H9 (cell line): Measurements from ENCODE around the gene RALGPS2. TPM values are rescaled to one million over a fixed set of nuclear protein-coding genes. Genes with fewer than 3 reads are reported as not detected.
A peak's percentile ranks its signal among the peaks of the same experiment; 100 is the strongest.

ENCODE experiments used
- DNase-seq: peaks from one replicate; pipeline ENCODE4 v3.0.0-alpha.2; 2017
- H2AFZ ChIP-seq: one replicate; pipeline ENCODE4 v1.6.1; 2013; ENCODE audit warnings: mild to moderate bottlenecking, low read length, control low read depth, moderate library complexity
- H2AK5ac ChIP-seq: 2 replicates; pipeline ENCODE4 v1.6.1; 2013; ENCODE audit warnings: low read length, control low read depth, mixed read lengths; ENCODE audit not compliant: insufficient read length
- H2BK120ac ChIP-seq: one replicate; pipeline ENCODE4 v1.6.1; 2013; ENCODE audit warnings: low read depth, mild to moderate bottlenecking, low read length, control low read depth, inconsistent platforms; ENCODE audit not compliant: poor library complexity, severe bottlenecking
- H2BK12ac ChIP-seq: 2 replicates; pipeline ENCODE4 v1.6.1; 2013; ENCODE audit warnings: low read length, control low read depth, mixed read lengths, low read depth; ENCODE audit not compliant: insufficient read length
- H2BK15ac ChIP-seq: 2 replicates; pipeline ENCODE4 v1.6.1; 2013; ENCODE audit warnings: low read depth, low read length, control low read depth
- H2BK20ac ChIP-seq: one replicate; pipeline ENCODE4 v1.6.1; 2013; ENCODE audit warnings: low read depth, mild to moderate bottlenecking, low read length, control low read depth, inconsistent platforms; ENCODE audit not compliant: poor library complexity, severe bottlenecking
- H2BK5ac ChIP-seq: 2 replicates; pipeline ENCODE4 v1.6.1; 2013; ENCODE audit warnings: low read length, control low read depth, mixed read lengths; ENCODE audit not compliant: insufficient read length
- H3K14ac ChIP-seq: 2 replicates; pipeline ENCODE4 v1.6.1; 2013; ENCODE audit warnings: low read length, control low read depth; ENCODE audit not compliant: insufficient read depth
- H3K18ac ChIP-seq: 2 replicates; pipeline ENCODE4 v1.6.1; 2013; ENCODE audit warnings: low read depth, mild to moderate bottlenecking, mixed read lengths, low read length, control low read depth; ENCODE audit not compliant: insufficient read length
- H3K23ac ChIP-seq: 2 replicates; pipeline ENCODE4 v1.6.1; 2013; ENCODE audit warnings: low read length, control low read depth, mixed read lengths, low read depth; ENCODE audit not compliant: insufficient read length
- H3K23me2 ChIP-seq: 2 replicates; pipeline ENCODE4 v1.6.1; 2013; ENCODE audit warnings: low read depth, mild to moderate bottlenecking, mixed read lengths, low read length, control low read depth; ENCODE audit not compliant: insufficient read length, poor library complexity, severe bottlenecking
- H3K27ac ChIP-seq: 2 replicates; pipeline ENCODE4 v1.5.1; 2013; ENCODE audit warnings: low read length, control low read depth, mixed read lengths, low read depth; ENCODE audit not compliant: insufficient read length
- H3K27me3 ChIP-seq: 2 replicates; pipeline ENCODE4 v1.6.1; 2013; ENCODE audit warnings: low read length, control low read depth, inconsistent platforms; ENCODE audit not compliant: insufficient read depth
- H3K4ac ChIP-seq: 2 replicates; pipeline ENCODE4 v1.6.1; 2013; ENCODE audit warnings: low read depth, mild to moderate bottlenecking, control low read depth, inconsistent platforms, low read length, moderate library complexity
- H3K4me1 ChIP-seq: 2 replicates; pipeline ENCODE4 v1.6.1; 2013; ENCODE audit warnings: low read length, control low read depth, inconsistent platforms; ENCODE audit not compliant: insufficient read depth
- H3K4me2 ChIP-seq: 2 replicates; pipeline ENCODE4 v1.6.1; 2013; ENCODE audit warnings: low read length, control low read depth, mixed read lengths; ENCODE audit not compliant: insufficient read length, insufficient read depth
- H3K56ac ChIP-seq: 2 replicates; pipeline ENCODE4 v1.6.1; 2013; ENCODE audit warnings: low read depth, mild to moderate bottlenecking, mixed read lengths, low read length, control low read depth; ENCODE audit not compliant: insufficient read length
- H3K79me1 ChIP-seq: 2 replicates; pipeline ENCODE4 v1.6.1; 2013; ENCODE audit warnings: low read depth, mild to moderate bottlenecking, moderate library complexity, low read length, control low read depth, inconsistent platforms; ENCODE audit not compliant: insufficient read depth, poor library complexity, severe bottlenecking
- H3K79me2 ChIP-seq: 2 replicates; pipeline ENCODE4 v1.6.1; 2013; ENCODE audit warnings: low read length, control low read depth, inconsistent platforms; ENCODE audit not compliant: insufficient read depth
- H3K9ac ChIP-seq: 2 replicates; pipeline ENCODE4 v1.6.1; 2013; ENCODE audit warnings: low read length, control low read depth, mixed read lengths; ENCODE audit not compliant: insufficient read length; ENCODE audit errors: extremely low read depth
- H3K9me3 ChIP-seq: one replicate; pipeline ENCODE4 v1.6.1; 2013; ENCODE audit warnings: low read depth, low read length, inconsistent platforms; ENCODE audit not compliant: control insufficient read depth
- H3T11ph ChIP-seq: one replicate; pipeline ENCODE4 v1.6.1; 2013; ENCODE audit warnings: mild to moderate bottlenecking, low read length, control low read depth, inconsistent platforms
- H4K20me1 ChIP-seq: one replicate; pipeline ENCODE4 v1.6.1; 2013; ENCODE audit not compliant: control insufficient read depth, insufficient read length, insufficient read depth
- H4K5ac ChIP-seq: 2 replicates; pipeline ENCODE4 v1.6.1; 2013; ENCODE audit warnings: low read depth, mild to moderate bottlenecking, mixed read lengths, low read length, control low read depth; ENCODE audit not compliant: insufficient read length
- H4K8ac ChIP-seq: replicated peaks from 2 replicates; pipeline ENCODE4 v1.6.1; 2013; ENCODE audit warnings: low read length, control low read depth, mixed read lengths, low read depth; ENCODE audit not compliant: insufficient read length
- H4K91ac ChIP-seq: 2 replicates; pipeline ENCODE4 v1.6.1; 2013; ENCODE audit warnings: low read depth, mild to moderate bottlenecking, moderate library complexity, mixed read lengths, low read length, control low read depth; ENCODE audit not compliant: insufficient read length
- H3K27ac Mint-ChIP-seq, 3 experiments: 2 replicates in 2 of 3; 3 replicates in 1 of 3; pipeline ENCODE4 v1.8.0; 2020 to 2021; ENCODE audit warnings: mixed read lengths in 3 of 3, mild to moderate bottlenecking in 1 of 3, moderate library complexity in 1 of 3
- H3K27me3 Mint-ChIP-seq: 2 replicates; pipeline ENCODE4 v1.8.0; 2021; ENCODE audit warnings: low read depth, mild to moderate bottlenecking, moderate library complexity, mixed read lengths
- H3K36me3 Mint-ChIP-seq, 3 experiments: 2 replicates in 2 of 3; 3 replicates in 1 of 3; pipeline ENCODE4 v1.8.0; 2020 to 2021; ENCODE audit warnings: low read depth in 3 of 3, mixed read lengths in 3 of 3; ENCODE audit not compliant: insufficient read depth in 1 of 3
- H3K4me1 Mint-ChIP-seq, 2 experiments: 2 replicates each; pipeline ENCODE4 v1.8.0; 2020; ENCODE audit warnings: mixed read lengths in 2 of 2
- H3K4me3 Mint-ChIP-seq, 2 experiments: 2 replicates in 1 of 2; 3 replicates in 1 of 2; pipeline ENCODE4 v1.8.0; 2020 to 2021; ENCODE audit warnings: mild to moderate bottlenecking in 2 of 2, mixed read lengths in 2 of 2, moderate library complexity in 1 of 2
- H3K9me3 Mint-ChIP-seq, 2 experiments: 2 replicates in 1 of 2; 3 replicates in 1 of 2; pipeline ENCODE4 v1.8.0; 2020; ENCODE audit warnings: mild to moderate bottlenecking in 2 of 2, mixed read lengths in 2 of 2, moderate library complexity in 1 of 2
- CTCF ChIP-seq: fragments of 200-600 bp; sonication (generic); conservative IDR thresholded peaks from 3 replicates; pipeline ENCODE4 v1.8.0; 2021; ENCODE audit warnings: antibody characterized with exemption, mild to moderate bottlenecking
- WGBS: extraction: QIAGEN DNeasy Blood & Tissue Kit; methylation state at CpG from one replicate; pipeline ENCODE4 v1.1.7; 2013; ENCODE audit warnings: missing lambda C conversion rate, low lambda C conversion rate, mixed read lengths; ENCODE audit not compliant: insufficient read length; ENCODE audit errors: extremely low coverage; 5-methylcytosine and 5-hydroxymethylcytosine counted together
- total RNA-seq: library from RNA; stranded (reverse); gene quantifications from 2 replicates; pipeline ENCODE4 v1.2.1, GENCODE V29; 2021

RALGPS2 gene
- total RNA-seq, 1 experiment from 2014 or later = 32.6 TPM

DNA sequence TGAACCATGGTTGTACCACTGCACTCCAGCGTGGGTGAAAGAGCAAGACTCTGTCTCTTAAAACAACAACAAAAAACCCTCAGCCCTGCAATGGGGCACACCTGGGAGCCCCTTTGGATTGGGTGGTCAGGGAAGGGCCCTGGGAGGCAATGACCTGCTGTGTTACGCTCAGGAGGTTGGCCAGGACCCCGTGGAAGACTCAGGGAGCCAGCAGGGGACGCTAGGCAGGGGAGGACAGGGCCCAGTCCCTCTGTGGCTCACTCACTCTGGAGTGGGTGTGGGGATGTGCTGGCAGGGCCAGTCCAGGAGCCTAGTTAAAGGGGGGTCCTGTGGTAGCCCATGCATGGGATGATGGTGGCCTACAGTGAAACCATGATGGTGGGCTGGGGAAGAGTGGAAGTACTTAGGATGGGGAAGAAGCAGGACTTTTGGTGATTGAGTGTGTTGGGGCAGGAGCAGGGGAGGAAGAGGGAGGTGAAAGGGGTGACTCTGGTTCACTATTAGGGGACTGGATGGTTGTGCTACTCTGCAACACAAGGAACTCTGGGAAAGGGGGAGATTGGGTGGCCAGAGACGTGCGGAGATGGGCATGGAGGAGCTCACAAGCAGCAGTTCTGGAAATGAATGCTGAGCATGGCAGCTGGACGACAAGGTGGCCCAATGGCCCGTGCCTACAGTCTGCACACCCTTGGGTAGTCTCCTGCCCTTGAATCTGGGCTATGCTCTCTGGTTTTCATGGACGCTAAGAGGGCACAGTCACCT lies 244.4 kb downstream of the RALGPS2 start:
- no CpG with 5 or more reads among the region's 9 CpGs for WGBS
- no peaks in the 10 kb centered on the region for H3K79me2 ChIP-seq
- H3T11ph ChIP-seq = no peak overlapping the region
- H3K27me3 Mint-ChIP-seq = no peaks in the 10 kb centered on the region; the same call in 1 of the 2 replicates
- H3K27me3 ChIP-seq = no peaks in the 10 kb centered on the region
- no peak overlapping the region for H2AK5ac ChIP-seq
- no peak overlapping the region for H4K91ac ChIP-seq
- H4K5ac ChIP-seq = no peak overlapping the region
- H2BK5ac ChIP-seq = no peak overlapping the region
- H3K4me1 Mint-ChIP-seq = peaks cover 11 to 12% of the 10 kb centered on the region in 2 experiments; a peak in 3 of 4 replicates
- no peak overlapping the region for H3K56ac ChIP-seq
- H3K4me1 ChIP-seq = no peaks in the 10 kb centered on the region
- H4K8ac ChIP-seq = no peak overlapping the region
- no peak overlapping the region for H2BK20ac ChIP-seq
- H3K4me2 ChIP-seq = no peak overlapping the region
- H4K20me1 ChIP-seq = no peaks in the 10 kb centered on the region
- H2BK15ac ChIP-seq = no peak overlapping the region
- no peak overlapping the region for H3K4ac ChIP-seq
- no peaks in the 10 kb centered on the region for H3K79me1 ChIP-seq
- no peak overlapping the region for H3K9ac ChIP-seq
- no peak overlapping the region for H3K18ac ChIP-seq
- H3K14ac ChIP-seq = no peak overlapping the region
- H3K9me3 Mint-ChIP-seq = peaks cover 4 to 10% of the 10 kb centered on the region in 2 experiments
- no peaks in the 10 kb centered on the region for H3K23me2 ChIP-seq
- H2AFZ ChIP-seq = no peak overlapping the region
- H3K36me3 Mint-ChIP-seq = peaks cover 0 to 4% (median 0%) of the 10 kb centered on the region in 3 experiments; a peak in 3 of 7 replicates
- H3K4me3 Mint-ChIP-seq = no peak overlapping the region
- no peaks in the 10 kb centered on the region for H3K9me3 ChIP-seq
- no peak overlapping the region for H3K23ac ChIP-seq
- no peak overlapping the region for H2BK120ac ChIP-seq
- H3K27ac ChIP-seq = no peak overlapping the region
- TF ChIP-seq CTCF = no peak
- DNase-seq = no peak
- H3K27ac Mint-ChIP-seq = peak overlapping the region in 1 of 3 experiments; percentile 44; a peak in 2 of 7 replicates
- no peak overlapping the region for H2BK12ac ChIP-seq
